HCT116 (cell line): ENCODE results near the gene TMEM41A. TPM values are rescaled to one million over a fixed set of nuclear protein-coding genes. Genes with fewer than 3 reads are reported as not detected.

Source experiments
- ATAC-seq: fragments of 200-7000 bp; cut with Tn5 transposase; 2 replicates; pipeline ENCODE4 v1.9.1; 2020; ENCODE audit warnings: mild to moderate bottlenecking, moderate library complexity
- BruUV-seq: library from RNA; stranded (reverse); fragments of 400-500 nt; replicated peaks from 2 replicates; lab custom pipeline; 2021; lab: Mats Ljungman, UMichigan
- CTCF ChIA-PET: fragments of 300-600 bp; sonication (Branson Sonifier 250); formaldehyde crosslinking; loops from one replicate; lab custom pipeline; 2021; ENCODE audit warnings: antibody characterized with exemption; lab: Charles Lee
- POLR2A ChIA-PET: fragments of 300-600, 350-600 bp; sonication (Branson Sonifier 250); formaldehyde crosslinking; loops from one replicate; lab custom pipeline; 2021; ENCODE audit warnings: antibody characterized with exemption; lab: Charles Lee
- RAD21 ChIA-PET, 2 experiments: fragments of 300-600 bp; sonication (Branson Sonifier 250); formaldehyde crosslinking; loops; one replicate each; lab custom pipeline; 2023; ENCODE audit warnings: low total read pairs in 2 of 2; ENCODE audit not compliant: uncharacterized antibody in 2 of 2, unreplicated experiment in 2 of 2, low non-redundant PET in 1 of 2; lab: Charles Lee
- DNase-seq: peaks from one replicate; pipeline ENCODE4 v3.0.0-alpha.2; 2010; ENCODE audit warnings: low read depth, low spot score
- H2AFZ ChIP-seq: fragments of 200-600 bp; shearing (Covaris generic), sonication (generic); 2 replicates; pipeline ENCODE4 v1.6.1; 2017; ENCODE audit warnings: low read depth, mixed run types, mixed read lengths, antibody characterized with exemption, low read length; ENCODE audit not compliant: poor library complexity, severe bottlenecking
- H3K27ac ChIP-seq: 2 replicates; pipeline ENCODE4 v1.5.1; 2012; ENCODE audit warnings: low read depth, low read length
- H3K27me3 ChIP-seq: fragments of 200-600 bp; sonication (generic); 2 replicates; pipeline ENCODE4 v1.6.1; 2016; ENCODE audit warnings: mixed run types, low read length, mixed read lengths; ENCODE audit not compliant: insufficient read depth
- H3K36me3 ChIP-seq, 2 experiments: fragments of 200-500 bp in 1 of 2; fragments of 200-600 bp in 1 of 2; sonication (Bioruptor generic) in 1 of 2; sonication (generic) in 1 of 2; 2 replicates each; pipeline versions ENCODE4 v1.5.1 to v1.6.1; 2014 to 2016; ENCODE audit warnings: low read length in 2 of 2, inconsistent platforms in 1 of 2, mixed read lengths in 1 of 2, mixed run types in 1 of 2; ENCODE audit not compliant: insufficient read depth in 2 of 2, control insufficient read depth in 1 of 2
- H3K4me1 ChIP-seq, 2 experiments: fragments of 200-600 bp in 1 of 2; sonication (generic) in 1 of 2; 2 replicates each; pipeline versions ENCODE4 v1.5.1 to v1.6.1; 2012 to 2017; ENCODE audit warnings: low read length in 2 of 2, inconsistent platforms in 1 of 2, mild to moderate bottlenecking in 1 of 2, mixed read lengths in 1 of 2, mixed run types in 1 of 2, moderate library complexity in 1 of 2; ENCODE audit not compliant: insufficient read depth in 2 of 2, control insufficient read depth in 1 of 2
- H3K4me2 ChIP-seq: fragments of 200-600 bp; sonication (generic); 2 replicates; pipeline ENCODE4 v1.6.1; 2017; ENCODE audit warnings: mixed run types, low read length, mixed read lengths
- H3K4me3 ChIP-seq, 2 experiments: fragments of 200-600 bp in 1 of 2; sonication (generic) in 1 of 2; replicated peaks in 1 of 2; 2 replicates each; pipeline ENCODE4 v1.5.1; 2011 to 2016; ENCODE audit warnings: low read length in 2 of 2, control low read depth in 1 of 2, low read depth in 1 of 2, mild to moderate bottlenecking in 1 of 2, mixed read lengths in 1 of 2, mixed run types in 1 of 2
- H3K79me2 ChIP-seq: fragments of 200-600 bp; sonication (generic); 2 replicates; pipeline ENCODE4 v1.6.1; 2017; ENCODE audit warnings: mild to moderate bottlenecking, mixed run types, low read length, moderate library complexity, mixed read lengths; ENCODE audit not compliant: insufficient read depth
- H3K9ac ChIP-seq: fragments of 200-600 bp; sonication (generic); 2 replicates; pipeline ENCODE4 v1.6.1; 2016; ENCODE audit warnings: low read length, mixed read lengths
- H3K9me2 ChIP-seq: fragments of 200-600 bp; sonication (generic), shearing (Covaris generic); 2 replicates; pipeline ENCODE4 v1.6.1; 2017; ENCODE audit warnings: mixed run types, mild to moderate bottlenecking, moderate library complexity; ENCODE audit not compliant: insufficient read depth
- H3K9me3 ChIP-seq, 2 experiments: fragments of 200-500 bp in 1 of 2; fragments of 200-600 bp in 1 of 2; sonication (Bioruptor generic) in 1 of 2; sonication (generic) in 1 of 2; 2 replicates each; pipeline ENCODE4 v1.6.1; 2014 to 2017; ENCODE audit warnings: low read length in 2 of 2, mixed read lengths in 2 of 2, inconsistent platforms in 1 of 2, low read depth in 1 of 2, mild to moderate bottlenecking in 1 of 2, mixed run types in 1 of 2, moderate library complexity in 1 of 2; ENCODE audit not compliant: control insufficient read depth in 1 of 2, insufficient read depth in 1 of 2
- H4K20me1 ChIP-seq: fragments of 200-600 bp; sonication (generic), shearing (Covaris generic); 2 replicates; pipeline ENCODE4 v1.6.1; 2017; ENCODE audit warnings: mixed run types, mild to moderate bottlenecking, moderate library complexity; ENCODE audit not compliant: insufficient read depth
- ATF3 ChIP-seq: IDR thresholded peaks from 2 replicates; pipeline ENCODE4 v1.6.1; 2012
- CBX3 ChIP-seq: IDR thresholded peaks from 2 replicates; pipeline ENCODE4 v1.6.1; 2012; ENCODE audit warnings: low read depth
- CEBPB ChIP-seq: IDR thresholded peaks from 2 replicates; pipeline ENCODE4 v1.6.1; 2012; ENCODE audit warnings: low read depth
- EGR1 ChIP-seq: IDR thresholded peaks from 2 replicates; pipeline ENCODE4 v1.6.1; 2012; ENCODE audit warnings: low read depth
- ELF1 ChIP-seq: IDR thresholded peaks from 2 replicates; pipeline ENCODE4 v1.6.1; 2012; ENCODE audit warnings: low read depth, borderline replicate concordance
- FOSL1 ChIP-seq: IDR thresholded peaks from 2 replicates; pipeline ENCODE4 v1.6.1; 2012; ENCODE audit warnings: low read depth
- JUND ChIP-seq: IDR thresholded peaks from 2 replicates; pipeline ENCODE4 v1.6.1; 2012
- MAX ChIP-seq: IDR thresholded peaks from 2 replicates; pipeline ENCODE4 v1.6.1; 2012
- POLR2AphosphoS5 ChIP-seq: IDR thresholded peaks from 2 replicates; pipeline ENCODE4 v1.6.1; 2011; ENCODE audit warnings: mild to moderate bottlenecking, low read depth, low read length, moderate library complexity
- RAD21 ChIP-seq: IDR thresholded peaks from 2 replicates; pipeline ENCODE4 v1.6.1; 2012; ENCODE audit warnings: low read depth, mild to moderate bottlenecking
- REST ChIP-seq: IDR thresholded peaks from 2 replicates; pipeline ENCODE4 v1.6.1; 2012; ENCODE audit warnings: low read depth
- TCF7L2 ChIP-seq: IDR thresholded peaks from 2 replicates; pipeline ENCODE4 v1.7.0; 2011; ENCODE audit warnings: borderline replicate concordance, inconsistent platforms; ENCODE audit not compliant: insufficient read depth, insufficient read length; ENCODE audit errors: extremely low read depth
- intact Hi-C: fragments of 100-400 bp; cut with micrococcal nuclease; formaldehyde crosslinking; loops from 2 replicates; pipeline ENCODE4 v1.10.0; 2022
- total RNA-seq: library from RNA; stranded (reverse); gene quantifications from one replicate; pipeline ENCODE4 v1.2.1, GENCODE V29; 2021; ENCODE audit not compliant: unreplicated experiment

The TMEM41A gene
- total RNA-seq, 1 experiment from 2014 or later = 25.4 TPM

GRCh38 chr3:185473290-185473815 lies 25.5 kb downstream of the TMEM41A start (continued):
- peak; percentile 58; the same call in 1 of the 2 replicates for TF ChIP-seq MAX
- peak; percentile 66 for TF ChIP-seq POLR2AphosphoS5
- TF ChIP-seq EGR1 = no peak
- TF ChIP-seq ELF1 = no peak

GRCh38 chr3:185470323-185470722 lies 28.5 kb downstream of the TMEM41A start:
- DNase-seq (no peak), ATAC-seq (no peak)
- Histone ChIP-seq H4K20me1 (no peaks in the 10 kb centered on the region), H3K9me3 (no peaks in the 10 kb centered on the region), H3K4me3 (no peak overlapping the region), H3K4me2 (peak overlapping the region; percentile 48), H3K9ac (no peak overlapping the region), H3K27me3 (no peaks in the 10 kb centered on the region), H3K36me3 (no peaks in the 10 kb centered on the region), H3K27ac (no peak overlapping the region), H3K4me1 (peaks cover 42 to 57% of the 10 kb centered on the region in 2 experiments), H3K79me2 (no peaks in the 10 kb centered on the region), H3K9me2 (no peaks in the 10 kb centered on the region), H2AFZ (no peak overlapping the region)
- BruUV-seq = no TSS peak
- ChIA-PET CTCF (interaction anchor here (2.0 kb wide), 1 partner anchor 10 kb away, joined by 11 read pairs; no protein-coding TSS in a partner anchor), RAD21 (interaction anchor here in 1 of 2 experiments (0.5 kb wide), 1 partner anchor 9 kb away, joined by 3 read pairs; no protein-coding TSS in a partner anchor), POLR2A (no interaction called here)
- intact Hi-C loops = loop anchor here (5.0 kb wide), 1 partner anchor 87 kb away; no protein-coding TSS in a partner anchor
- TF ChIP-seq FOSL1 = no peak
- peak; percentile 30 for TF ChIP-seq TCF7L2

- no peaks in the 10 kb centered on the region for H3K27me3 ChIP-seq
- TF ChIP-seq ELF1 (no peak), JUND (no peak), CBX3 (no peak), REST (no peak), ATF3 (no peak), CEBPB (no peak), TCF7L2 (no peak), RAD21 (no peak)
- peaks cover 40 to 49% of the 10 kb centered on the region in 2 experiments for H3K4me1 ChIP-seq
- ATAC-seq = no peak
- ChIA-PET POLR2A (no interaction called here), CTCF (interaction anchor here (2.0 kb wide), 1 partner anchor 9 kb away, joined by 11 read pairs; no protein-coding TSS in a partner anchor), RAD21 (no interaction called here)
- no peaks in the 10 kb centered on the region for H3K79me2 ChIP-seq
- BruUV-seq = no TSS peak
- no peak overlapping the region for H3K9ac ChIP-seq
- no peak overlapping the region for H2AFZ ChIP-seq
- H3K9me3 ChIP-seq = no peaks in the 10 kb centered on the region
- no peak overlapping the region for H3K27ac ChIP-seq
- H3K4me2 ChIP-seq = no peak overlapping the region
- H3K9me2 ChIP-seq = no peaks in the 10 kb centered on the region
- no peaks in the 10 kb centered on the region for H3K36me3 ChIP-seq
- no peaks in the 10 kb centered on the region for H4K20me1 ChIP-seq
- no peak for DNase-seq
- intact Hi-C loops = no loop called here
- H3K4me3 ChIP-seq = no peak overlapping the region
These were observed 29.3 kb downstream of the TMEM41A start for GRCh38 chr3:185469542-185469941.
